Rectal smooth muscle tissue (tissue), 1 donor: ENCODE results near the gene KRT40.
"Not testable (repeated sequence)": the region's sequence is repeated elsewhere in the genome, so short reads cannot be mapped to it uniquely, and the experiment has no call there.

Source experiments
- H3K27ac ChIP-seq: one replicate; pipeline ENCODE4 v1.7.0; 2013; ENCODE audit warnings: low read depth, low read length, inconsistent platforms
- H3K27me3 ChIP-seq: one replicate; pipeline ENCODE4 v1.7.0; 2013; ENCODE audit warnings: low read length; ENCODE audit not compliant: control insufficient read depth, insufficient read depth
- H3K36me3 ChIP-seq: one replicate; pipeline ENCODE4 v1.7.0; 2013; ENCODE audit warnings: low read length; ENCODE audit not compliant: control insufficient read depth, insufficient read depth
- H3K4me1 ChIP-seq: one replicate; pipeline ENCODE4 v1.7.0; 2013; ENCODE audit warnings: low read length; ENCODE audit not compliant: control insufficient read depth, insufficient read depth
- H3K4me3 ChIP-seq: one replicate; pipeline ENCODE4 v1.7.0; 2013; ENCODE audit warnings: low read length
- H3K9ac ChIP-seq: one replicate; pipeline ENCODE4 v1.7.0; 2013; ENCODE audit warnings: low read length

Gene KRT40

DNA sequence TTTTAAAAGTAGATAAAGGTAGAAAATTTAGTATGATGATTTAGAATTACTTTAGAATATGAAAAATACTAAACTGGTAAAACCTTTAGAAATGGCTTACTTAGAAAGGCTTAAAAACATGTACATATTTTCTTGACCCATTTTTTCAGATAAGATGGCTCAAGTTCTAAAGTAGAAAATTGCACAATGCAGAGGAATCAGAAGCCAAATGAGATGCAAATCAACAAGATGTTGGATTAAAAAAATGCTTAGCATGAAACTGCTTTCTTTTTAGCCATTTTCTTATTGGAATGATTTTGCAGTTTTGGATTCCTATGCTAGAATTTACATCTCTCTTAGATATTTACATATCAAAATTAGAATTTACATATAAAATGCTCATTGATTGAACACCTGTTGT lies 26.3 kb upstream of the KRT40 start:
- Histone ChIP-seq H3K27ac (no peak overlapping the region), H3K9ac (no peak overlapping the region), H3K4me1 (no peaks in the 10 kb centered on the region), H3K4me3 (no peak overlapping the region), H3K36me3 (no peaks in the 10 kb centered on the region), H3K27me3 (no peaks in the 10 kb centered on the region)

DNA sequence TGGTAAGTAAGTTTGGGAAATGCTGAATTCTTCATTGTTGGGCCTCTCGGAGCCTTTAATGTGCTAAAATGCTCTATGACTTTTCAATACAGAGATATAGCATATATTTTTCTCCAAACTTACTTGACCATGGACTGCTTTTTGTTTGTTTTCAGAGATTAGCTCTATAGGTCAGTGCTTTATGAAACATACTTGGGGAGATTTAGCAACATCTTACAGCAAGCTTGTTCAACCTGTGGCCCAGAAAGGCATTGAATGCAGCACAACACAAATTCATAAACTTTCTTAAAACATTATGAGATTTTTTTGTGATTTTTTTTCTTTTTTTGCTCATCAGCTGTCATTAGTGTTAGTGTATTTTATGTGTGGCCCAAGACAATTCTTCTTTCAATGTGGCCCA lies 25.8 kb upstream of the KRT40 start:
- H3K27ac ChIP-seq, result no peak overlapping the region
- H3K4me3 ChIP-seq, result no peak overlapping the region
- H3K4me1 ChIP-seq, result no peaks in the 10 kb centered on the region
- H3K9ac ChIP-seq, result no peak overlapping the region
- H3K27me3 ChIP-seq, result no peaks in the 10 kb centered on the region
- no peaks in the 10 kb centered on the region for H3K36me3 ChIP-seq

DNA sequence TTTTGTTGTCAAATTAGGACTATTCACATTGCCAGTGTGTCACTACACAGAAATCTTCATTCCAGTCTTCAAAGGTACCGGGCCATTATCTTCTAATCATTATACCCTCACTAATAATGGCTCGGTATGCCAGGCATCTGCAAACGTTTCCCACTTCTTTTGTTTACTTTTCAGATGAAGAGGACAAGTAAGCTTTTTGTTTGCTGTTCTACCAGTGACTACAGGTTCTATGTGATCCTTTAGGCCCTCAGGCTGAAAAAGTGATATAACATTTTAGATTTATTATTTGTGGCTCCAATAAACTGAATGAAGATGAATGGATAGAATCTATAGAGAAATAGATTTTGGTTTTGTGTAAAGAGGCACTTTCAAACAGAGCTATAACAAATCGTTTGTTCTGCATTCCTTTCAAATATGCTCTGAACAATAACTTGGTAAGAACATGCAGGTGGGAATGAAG lies 25.2 kb upstream of the KRT40 start:
- Histone ChIP-seq H3K9ac (no peak overlapping the region), H3K27me3 (no peaks in the 10 kb centered on the region), H3K4me3 (no peak overlapping the region), H3K36me3 (no peaks in the 10 kb centered on the region), H3K4me1 (no peaks in the 10 kb centered on the region), H3K27ac (no peak overlapping the region)

DNA sequence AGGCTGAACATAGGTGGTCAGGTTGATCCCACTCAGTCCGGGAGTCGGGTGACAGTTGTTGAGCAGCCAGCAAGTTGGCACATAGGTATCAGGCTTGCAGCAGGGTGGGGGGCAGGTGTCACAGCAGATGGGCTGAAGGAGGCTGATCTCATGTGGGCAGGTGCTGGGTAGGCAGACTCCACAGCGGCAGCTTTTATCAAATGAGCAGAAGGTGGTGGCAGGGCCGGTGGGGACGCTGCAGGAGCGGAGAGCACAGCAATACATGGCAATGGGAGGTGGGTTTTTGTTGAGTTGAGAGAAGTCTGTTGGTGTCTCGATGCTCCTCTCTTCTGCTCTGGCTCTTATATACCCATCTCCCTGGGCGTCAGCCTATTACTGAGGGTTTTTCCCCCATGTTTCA lies 24.7 kb upstream of the KRT40 start, which contains the start of gene KRTAP3-1:
Gene KRTAP3-1, minus strand, starts transcription at position 318 of the 400 bp plus-strand sequence. Its CDS starts 54 bp downstream, at position 264.
- H3K27me3 ChIP-seq, result no peaks in the 10 kb centered on the region
- H3K27ac ChIP-seq, result no peak within 1 kb of the TSS

DNA sequence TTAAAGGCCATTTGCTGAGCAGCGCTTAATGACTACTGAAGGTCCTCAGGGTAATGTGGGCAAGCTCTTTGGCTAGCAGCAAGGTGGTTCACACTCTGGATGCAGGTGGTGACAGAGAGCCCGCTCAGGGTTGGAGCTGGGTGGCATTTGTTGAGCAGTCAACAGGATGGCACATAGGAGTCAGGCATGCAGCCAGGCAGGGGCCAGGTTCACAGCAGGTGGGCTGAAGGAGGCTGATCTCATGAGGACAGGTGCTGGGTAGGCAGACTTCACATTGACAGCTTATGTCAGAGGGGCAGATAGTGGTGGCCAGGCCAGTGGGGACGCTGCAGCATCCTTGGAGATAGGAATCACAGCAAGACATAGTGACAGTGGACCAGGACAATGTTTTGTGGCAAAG lies 20.3 kb upstream of the KRT40 start:
- no peaks in the 10 kb centered on the region for H3K27me3 ChIP-seq
- H3K36me3 ChIP-seq, result no peaks in the 10 kb centered on the region
- H3K9ac ChIP-seq, result no peak overlapping the region
- H3K4me3 ChIP-seq, result no peak overlapping the region
- no peaks in the 10 kb centered on the region for H3K4me1 ChIP-seq
- no peak overlapping the region for H3K27ac ChIP-seq

More for the DNA sequence above, 24.7 kb upstream of the KRT40 start, which contains the start of gene KRTAP3-1:
- H3K9ac ChIP-seq, result no peak within 1 kb of the TSS
- H3K36me3 ChIP-seq, result no peaks in the 10 kb centered on the region
- no peak within 1 kb of the TSS for H3K4me3 ChIP-seq
- H3K4me1 ChIP-seq, result no peaks in the 10 kb centered on the region

DNA sequence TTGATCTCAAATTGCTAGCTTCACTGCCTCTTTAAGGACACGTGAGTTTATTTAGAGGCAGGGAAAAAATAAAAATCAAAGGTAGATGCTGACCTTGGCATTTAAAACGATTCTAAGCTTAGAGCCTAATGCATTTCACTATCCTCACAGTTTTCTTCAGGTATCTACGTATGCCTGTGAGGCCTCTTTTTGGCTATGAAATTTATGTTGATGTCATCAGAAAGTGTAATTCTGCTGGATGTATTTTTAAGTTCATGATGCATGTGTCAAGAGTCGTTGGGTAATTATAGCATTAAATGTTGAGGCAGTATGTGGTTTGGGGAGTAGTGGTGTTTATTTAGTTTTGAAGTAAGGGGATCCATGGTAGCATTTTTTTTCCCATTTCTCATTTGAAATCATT lies 19.8 kb upstream of the KRT40 start:
- Histone ChIP-seq H3K27me3 (no peaks in the 10 kb centered on the region), H3K9ac (no peak overlapping the region), H3K27ac (no peak overlapping the region), H3K4me1 (no peaks in the 10 kb centered on the region), H3K4me3 (no peak overlapping the region), H3K36me3 (no peaks in the 10 kb centered on the region)

DNA sequence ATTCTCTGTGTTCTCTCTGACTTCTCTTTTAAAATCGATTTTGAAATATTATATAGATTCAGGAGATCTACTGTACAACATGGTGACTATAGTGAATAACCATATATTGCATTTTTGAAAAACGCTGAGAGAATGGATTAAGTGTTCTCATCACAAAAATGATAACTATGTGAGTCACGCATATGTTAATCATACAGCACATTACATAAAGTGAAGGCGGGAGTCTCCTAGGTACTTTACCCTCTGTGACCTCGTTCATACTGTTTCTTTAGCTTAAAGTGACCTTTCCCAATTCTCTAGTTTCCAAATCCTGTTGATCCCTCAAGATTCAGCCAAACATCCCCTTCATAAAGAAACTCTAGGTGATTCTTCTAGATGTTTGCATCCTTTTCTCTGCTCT lies 18.7 kb upstream of the KRT40 start:
- Histone ChIP-seq H3K4me1 (no peaks in the 10 kb centered on the region), H3K27ac (no peak overlapping the region), H3K27me3 (no peaks in the 10 kb centered on the region), H3K4me3 (no peak overlapping the region), H3K9ac (no peak overlapping the region), H3K36me3 (no peaks in the 10 kb centered on the region)

DNA sequence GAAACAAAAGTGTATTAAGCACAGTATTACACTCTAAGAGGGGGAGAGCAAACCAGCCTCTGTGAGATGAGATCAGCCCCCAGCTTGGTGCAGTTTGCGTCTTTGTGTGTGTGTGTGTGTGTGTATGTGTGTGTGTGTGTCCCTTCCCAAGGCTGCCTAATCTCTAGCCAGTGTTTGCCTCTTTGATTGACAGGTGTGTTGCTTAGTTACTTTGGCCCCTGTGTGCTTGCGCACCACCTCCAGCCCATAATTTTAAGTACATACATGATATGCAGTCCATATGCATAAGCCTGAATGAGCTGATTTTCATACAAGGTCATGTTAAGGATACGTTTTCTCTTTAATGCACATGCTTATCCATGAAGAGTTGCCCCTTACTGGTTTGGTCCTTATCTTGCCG lies 17.7 kb upstream of the KRT40 start:
- Histone ChIP-seq H3K9ac (no peak overlapping the region), H3K4me1 (no peaks in the 10 kb centered on the region), H3K27me3 (no peaks in the 10 kb centered on the region), H3K4me3 (no peak overlapping the region), H3K36me3 (no peaks in the 10 kb centered on the region), H3K27ac (no peak overlapping the region)

DNA sequence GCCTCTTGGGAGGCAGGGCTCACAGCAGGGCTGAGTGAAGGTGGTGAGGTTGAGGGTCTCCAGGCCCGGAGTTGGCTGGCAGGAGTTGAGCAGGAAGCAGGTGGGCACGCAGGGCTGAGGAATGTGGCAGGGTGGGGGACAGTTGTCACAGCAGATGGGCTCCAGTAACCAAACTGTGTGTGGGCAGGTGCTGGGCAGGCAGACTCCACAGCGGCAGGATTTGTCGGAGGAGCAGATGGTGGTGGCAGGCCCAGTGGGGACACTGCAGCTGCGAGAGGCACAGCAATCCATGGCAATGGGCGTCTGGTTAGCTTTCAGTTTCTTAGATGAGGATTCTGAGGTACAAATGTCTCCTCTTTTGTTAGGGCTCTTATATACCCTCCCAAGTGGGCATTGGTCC lies 15.4 kb upstream of the KRT40 start, which contains the start of gene KRTAP3-2:
Gene KRTAP3-2, minus strand, starts transcription at position 344 of the 400 bp plus-strand sequence. Its CDS starts 53 bp downstream, at position 291.
- not testable (repeated sequence) for H3K27ac ChIP-seq, H3K9ac ChIP-seq, H3K36me3 ChIP-seq, H3K27me3 ChIP-seq, H3K4me3 ChIP-seq, H3K4me1 ChIP-seq

DNA sequence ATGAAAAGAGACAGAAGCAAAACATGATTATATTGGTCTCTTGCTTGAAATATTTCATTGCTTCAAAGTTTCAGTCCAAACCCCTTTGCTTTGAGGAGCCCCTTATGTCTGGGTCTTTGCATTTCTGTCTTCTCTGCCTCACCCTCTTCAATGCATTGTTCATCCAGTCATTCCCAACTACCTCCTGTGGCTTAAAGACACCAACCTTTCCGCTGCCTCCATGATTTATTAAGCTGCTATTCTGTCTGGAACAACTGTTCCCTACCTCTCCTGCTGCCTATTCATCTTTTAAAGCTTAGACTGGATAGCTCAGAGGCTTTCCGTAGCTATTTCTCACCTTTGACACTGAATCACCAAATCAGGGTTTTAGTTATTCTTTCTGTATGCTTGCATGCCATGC lies 13.2 kb upstream of the KRT40 start:
- Histone ChIP-seq H3K27ac (no peak overlapping the region), H3K4me3 (no peak overlapping the region), H3K4me1 (no peaks in the 10 kb centered on the region), H3K9ac (no peak overlapping the region), H3K27me3 (no peaks in the 10 kb centered on the region), H3K36me3 (no peaks in the 10 kb centered on the region)

DNA sequence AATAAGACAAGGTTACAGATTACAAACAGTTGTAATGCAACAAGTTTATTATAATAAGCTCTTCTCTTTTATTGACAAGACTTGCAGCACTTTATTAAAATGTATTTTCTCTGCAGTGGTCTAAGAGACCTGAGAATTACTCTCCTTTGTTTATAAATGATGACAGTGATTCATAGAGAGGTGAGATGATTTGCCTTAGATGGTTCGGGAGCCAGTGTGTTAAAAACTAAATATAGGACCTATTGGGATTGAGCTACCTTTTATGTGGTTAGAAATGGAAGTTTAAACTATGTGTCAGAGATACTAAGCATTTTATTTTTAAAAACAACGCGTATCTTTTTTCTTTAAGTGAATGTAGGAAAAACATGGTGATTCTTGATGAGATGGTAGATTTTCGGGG lies 12.7 kb upstream of the KRT40 start:
- no peak overlapping the region for H3K9ac ChIP-seq
- no peaks in the 10 kb centered on the region for H3K27me3 ChIP-seq
- H3K27ac ChIP-seq, result no peak overlapping the region
- no peaks in the 10 kb centered on the region for H3K4me1 ChIP-seq
- H3K36me3 ChIP-seq, result no peaks in the 10 kb centered on the region
- no peak overlapping the region for H3K4me3 ChIP-seq

DNA sequence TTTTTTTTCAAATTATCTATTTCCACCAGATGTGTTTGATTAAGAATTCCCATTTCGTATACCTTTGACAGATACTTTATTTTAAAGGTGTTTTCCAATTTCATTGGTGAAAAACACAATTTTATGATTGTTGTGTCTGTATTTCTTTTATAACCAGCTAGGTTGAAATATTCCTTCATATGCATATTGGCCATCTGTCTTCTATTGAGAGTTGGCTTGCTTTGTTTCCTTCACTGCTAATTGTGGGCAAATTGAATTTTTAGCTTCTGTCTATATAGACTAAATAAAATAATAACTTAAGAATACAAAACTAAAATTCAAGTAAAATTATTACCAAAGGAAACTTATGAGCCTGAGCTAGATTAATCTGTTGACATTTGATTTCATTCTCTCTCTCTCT lies 11.0 kb upstream of the KRT40 start:
- no peaks in the 10 kb centered on the region for H3K36me3 ChIP-seq
- H3K27me3 ChIP-seq, result no peaks in the 10 kb centered on the region
- H3K4me3 ChIP-seq, result no peak overlapping the region

DNA sequence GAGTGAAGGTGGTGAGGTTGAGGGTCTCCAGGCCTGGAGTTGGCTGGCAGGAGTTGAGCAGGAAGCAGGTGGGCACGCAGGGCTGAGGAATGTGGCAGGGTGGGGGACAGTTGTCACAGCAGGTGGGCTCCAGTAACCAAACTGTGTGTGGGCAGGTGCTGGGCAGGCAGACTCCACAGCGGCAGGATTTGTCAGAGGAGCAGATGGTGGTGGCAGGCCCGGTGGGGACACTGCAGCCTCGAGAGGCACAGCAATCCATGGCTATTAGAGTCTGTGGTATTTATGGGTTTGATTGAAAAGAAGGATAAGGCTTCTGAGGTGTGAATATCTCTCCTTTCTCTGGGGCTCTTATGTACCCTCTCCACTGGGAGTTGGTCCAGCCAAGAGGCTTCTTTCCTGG lies 9.7 kb upstream of the KRT40 start, which contains the start of gene KRTAP3-3:
Gene KRTAP3-3, minus strand, starts transcription at position 326 of the 400 bp plus-strand sequence. Its CDS starts 67 bp downstream, at position 259.
- H3K36me3 ChIP-seq, result no peaks in the 10 kb centered on the region
- no peaks in the 10 kb centered on the region for H3K27me3 ChIP-seq
- H3K4me1 ChIP-seq, result no peaks in the 10 kb centered on the region
- H3K27ac ChIP-seq, result no peak within 1 kb of the TSS
- H3K4me3 ChIP-seq, result no peak within 1 kb of the TSS
- H3K9ac ChIP-seq, result no peak within 1 kb of the TSS

More for the DNA sequence above, 11.0 kb upstream of the KRT40 start:
- H3K9ac ChIP-seq, result no peak overlapping the region
- no peak overlapping the region for H3K27ac ChIP-seq
- H3K4me1 ChIP-seq, result no peaks in the 10 kb centered on the region
